ENCODE results near the gene GAA.
"Not testable (repeated sequence)": the region's sequence is repeated elsewhere in the genome, so short reads cannot be mapped to it uniquely, and the experiment has no call there.

The GAA gene

GRCh38 chr17:80084773-80085172, 16.6 kb upstream of the GAA start:
- no peak for DNase-seq

DNA sequence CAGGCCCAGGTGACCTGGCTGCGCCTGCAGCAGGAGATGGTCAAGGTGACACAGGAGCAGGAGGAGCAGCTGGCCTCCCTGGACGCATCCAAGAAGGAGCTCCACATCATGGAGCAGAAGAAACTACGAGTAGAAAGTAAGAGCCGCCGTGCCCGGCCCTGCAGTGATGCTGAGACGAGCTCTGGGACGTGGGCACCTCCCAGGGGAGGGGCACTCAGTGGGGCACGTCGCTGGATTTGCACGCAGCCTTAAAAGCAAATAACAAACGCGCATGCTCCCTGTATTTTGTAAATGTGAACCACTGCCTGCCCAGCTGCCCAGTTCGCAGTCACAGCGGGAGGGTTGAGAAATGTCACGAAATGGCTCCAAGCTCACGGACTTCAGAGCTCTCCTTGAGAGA, 15.3 kb upstream of the GAA start:
- DNase-seq: no peak

DNA sequence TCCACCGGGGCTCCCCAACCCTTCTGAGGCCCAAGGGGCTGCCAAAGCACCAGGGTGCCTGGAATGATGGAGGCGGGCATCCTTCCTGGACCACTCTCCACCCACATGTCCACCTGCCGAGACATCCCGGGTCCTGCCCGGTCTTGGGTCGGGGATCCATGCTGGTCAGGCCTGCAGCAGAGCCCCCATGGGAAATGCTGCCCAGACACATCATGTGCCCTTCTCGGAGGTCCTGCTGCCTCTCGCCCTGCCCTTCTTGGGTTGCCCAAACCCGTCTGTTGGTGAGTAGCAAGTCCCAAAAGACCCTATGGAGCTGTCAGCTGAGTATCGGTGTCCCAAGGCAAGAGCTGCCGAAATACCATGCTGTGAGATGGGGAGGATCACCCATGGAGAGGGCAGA, 14.8 kb upstream of the GAA start:
- no peak for DNase-seq

DNA sequence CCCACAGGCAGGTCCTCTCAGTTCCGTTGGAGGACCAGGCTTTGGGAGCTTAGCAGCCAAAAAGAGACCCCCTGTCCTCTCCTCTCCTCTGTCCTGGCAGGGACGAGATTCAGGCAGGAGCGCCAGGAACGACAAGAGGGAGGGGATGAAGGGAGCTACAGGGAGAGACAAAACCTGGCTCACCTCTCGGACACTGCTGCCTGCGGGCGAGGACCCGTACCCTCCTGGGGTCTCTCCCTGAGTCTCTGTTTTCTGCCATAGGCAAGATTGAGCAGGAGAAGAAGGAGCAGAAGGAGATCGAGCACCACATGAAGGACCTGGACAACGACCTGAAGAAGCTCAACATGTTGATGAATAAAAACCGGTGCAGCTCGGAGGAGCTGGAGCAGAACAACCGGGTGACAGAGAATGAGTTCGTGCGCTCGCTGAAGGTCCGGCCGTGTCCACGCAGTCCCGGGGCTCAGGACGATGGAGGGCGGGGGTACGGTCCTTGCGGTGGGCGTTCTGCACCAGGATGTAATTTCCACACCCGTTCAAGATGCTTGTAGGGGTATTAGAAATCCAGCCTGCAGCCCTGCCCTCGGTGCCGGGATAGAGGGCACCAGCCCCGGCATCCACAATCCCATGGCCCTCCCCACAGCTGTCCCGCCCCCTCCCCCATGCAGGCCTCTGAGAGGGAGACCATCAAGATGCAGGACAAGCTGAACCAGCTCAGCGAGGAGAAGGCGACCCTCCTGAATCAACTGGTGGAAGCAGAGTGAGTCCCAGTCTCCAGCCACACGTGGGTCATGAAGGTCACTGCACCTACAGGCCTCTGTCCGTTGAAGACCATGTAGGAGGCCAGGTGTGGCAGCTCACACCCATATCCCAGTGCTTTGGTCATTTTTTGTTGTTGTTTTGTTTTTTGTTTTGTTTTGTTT, 13.8 kb upstream of the GAA start:
- no peak for DNase-seq

- no peak for DNase-seq
Observed at GRCh38 chr17:80089762-80090161, 11.6 kb upstream of the GAA start.

DNA sequence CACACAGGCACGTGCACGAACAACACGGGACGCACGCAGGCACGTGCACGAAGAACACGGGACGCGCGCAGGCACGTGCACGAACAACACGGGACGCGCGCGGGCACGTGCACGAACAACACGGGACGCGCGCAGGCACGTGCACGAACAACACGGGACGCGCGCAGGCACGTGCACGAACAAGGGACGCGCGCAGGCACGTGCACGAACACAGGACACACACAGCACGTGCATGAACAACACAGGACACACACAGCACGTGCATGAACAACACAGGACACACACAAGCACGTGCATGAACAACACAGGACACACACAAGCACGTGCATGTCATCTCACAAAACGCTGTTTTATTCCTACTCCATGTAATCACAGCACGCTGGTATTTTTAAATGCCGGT, 11.2 kb upstream of the GAA start:
- DNase-seq: not testable (repeated sequence)

DNA sequence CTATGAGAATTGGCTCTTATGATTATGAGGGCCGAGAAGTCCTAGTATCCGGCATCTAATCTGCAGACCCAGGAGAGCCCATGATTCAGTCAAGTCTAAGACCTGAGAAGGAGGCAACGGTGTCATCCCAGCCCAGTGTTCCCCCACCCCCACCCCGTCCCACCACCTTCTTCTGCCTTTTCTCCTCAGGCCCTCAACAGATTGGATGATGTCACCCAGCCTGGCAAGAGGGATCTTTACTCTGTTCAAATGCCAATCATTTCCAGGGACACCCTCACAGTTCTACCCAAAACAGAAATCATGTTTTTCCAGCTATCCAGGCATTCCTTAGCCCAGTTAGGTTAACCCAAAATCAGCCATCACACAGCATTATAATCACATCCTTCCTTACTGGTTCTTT, 10.0 kb upstream of the GAA start:
- no peak for DNase-seq

DNA sequence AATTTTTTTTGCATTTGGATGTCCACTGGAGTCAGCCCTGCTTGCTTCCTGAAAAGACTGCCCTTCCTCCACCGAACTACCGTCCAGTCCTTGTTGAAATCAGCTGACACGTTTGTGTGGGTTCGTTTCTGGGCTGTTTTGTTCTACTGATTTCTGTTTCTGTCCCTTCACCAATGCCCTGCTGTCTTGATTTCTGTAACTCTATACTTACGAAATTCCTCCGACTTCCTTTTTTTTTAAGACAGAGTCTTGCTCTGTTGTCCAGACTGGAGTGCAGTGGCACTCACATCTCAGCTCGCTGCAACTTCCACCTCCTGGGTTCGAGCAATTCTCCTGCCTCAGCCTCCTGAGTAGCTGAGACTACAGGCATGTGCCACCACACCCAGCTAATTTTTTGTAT, 8.4 kb upstream of the GAA start:
- no peak for DNase-seq

DNA sequence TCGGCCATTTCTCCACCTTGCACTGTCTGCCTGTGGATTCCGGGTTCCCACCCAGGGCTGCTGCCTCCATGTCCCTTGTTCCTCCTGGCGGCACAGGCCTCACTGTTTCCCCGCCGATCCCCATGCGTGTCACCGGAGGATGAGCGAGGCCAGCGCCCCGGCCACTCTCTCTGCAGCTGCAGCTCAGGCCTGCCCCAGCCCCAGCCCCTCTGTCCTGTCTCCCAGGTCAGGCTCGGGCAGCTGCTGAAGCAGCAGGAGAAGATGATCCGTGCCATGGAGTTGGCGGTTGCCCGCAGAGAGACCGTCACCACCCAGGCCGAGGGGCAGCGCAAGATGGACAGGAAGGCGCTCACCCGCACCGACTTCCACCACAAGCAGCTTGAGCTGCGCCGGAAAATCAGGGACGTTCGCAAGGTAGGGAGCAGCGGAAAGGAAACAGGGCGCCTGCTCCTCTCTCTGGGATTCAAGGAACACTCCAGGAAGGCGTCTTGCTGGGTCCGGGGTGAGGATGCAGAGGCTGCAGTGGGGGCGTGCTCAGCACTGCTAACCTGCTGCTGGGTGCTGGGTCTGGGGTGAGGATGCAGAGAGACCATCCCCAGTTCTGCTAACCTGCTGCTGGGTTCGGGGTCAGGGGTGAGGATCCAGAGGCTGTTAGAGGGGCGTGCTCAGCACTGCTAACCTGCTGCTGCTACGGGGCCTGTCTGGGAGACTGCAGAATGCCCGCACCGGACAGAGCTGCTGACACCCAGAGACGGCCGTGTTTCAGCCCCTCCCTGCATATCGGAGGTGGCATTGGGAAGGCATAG, 6.1 kb upstream of the GAA start:
- no peak for DNase-seq

GRCh38 chr17:80095844-80096475, 5.4 kb upstream of the GAA start:
- no peak for DNase-seq

GRCh38 chr17:80096561-80097021, 4.8 kb upstream of the GAA start:
- no peak for DNase-seq

GRCh38 chr17:80097127-80097621, 4.2 kb upstream of the GAA start:
- no peak for DNase-seq

DNA sequence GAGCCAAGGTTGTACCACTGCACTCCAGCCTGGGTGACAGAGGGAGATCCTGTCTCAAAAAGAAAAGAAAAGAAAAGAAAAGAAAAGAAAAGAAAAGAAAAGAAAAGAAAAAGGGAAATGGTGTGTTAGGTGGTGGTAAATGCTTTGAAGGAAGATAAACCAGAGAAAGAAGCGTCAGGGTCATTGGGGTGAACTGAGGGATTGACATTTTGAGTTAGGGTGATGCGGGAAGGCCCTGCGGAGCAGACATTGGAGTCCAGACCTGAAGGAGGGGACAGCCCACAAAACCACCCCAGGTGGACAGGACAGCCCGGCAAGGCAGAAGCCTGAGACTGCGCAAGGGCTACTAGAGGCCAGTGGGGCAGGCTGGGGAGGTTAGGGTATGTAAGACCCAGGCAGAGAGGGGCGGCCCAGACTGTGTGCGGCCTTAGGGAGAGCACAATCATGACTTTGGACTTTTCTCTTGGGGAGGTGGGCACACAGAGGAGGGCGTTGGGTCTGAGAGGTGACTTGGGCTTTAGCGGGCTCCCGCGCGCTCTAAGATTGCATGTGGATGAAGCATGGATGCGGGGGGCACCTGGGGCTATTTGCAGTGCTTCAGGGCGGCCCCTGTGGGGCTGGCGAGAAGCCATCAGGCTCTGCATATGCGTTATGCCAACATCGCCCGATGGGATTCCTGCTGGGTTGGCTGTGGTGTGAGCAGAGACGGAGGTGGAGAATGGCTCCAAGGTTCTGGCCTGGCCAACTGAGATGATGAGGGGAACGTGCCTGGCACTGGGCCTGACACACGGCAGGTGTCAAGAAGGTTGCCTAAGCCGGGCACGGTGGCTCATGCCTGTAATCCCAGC, 3.3 kb upstream of the GAA start:
- DNase-seq: no peak

DNA sequence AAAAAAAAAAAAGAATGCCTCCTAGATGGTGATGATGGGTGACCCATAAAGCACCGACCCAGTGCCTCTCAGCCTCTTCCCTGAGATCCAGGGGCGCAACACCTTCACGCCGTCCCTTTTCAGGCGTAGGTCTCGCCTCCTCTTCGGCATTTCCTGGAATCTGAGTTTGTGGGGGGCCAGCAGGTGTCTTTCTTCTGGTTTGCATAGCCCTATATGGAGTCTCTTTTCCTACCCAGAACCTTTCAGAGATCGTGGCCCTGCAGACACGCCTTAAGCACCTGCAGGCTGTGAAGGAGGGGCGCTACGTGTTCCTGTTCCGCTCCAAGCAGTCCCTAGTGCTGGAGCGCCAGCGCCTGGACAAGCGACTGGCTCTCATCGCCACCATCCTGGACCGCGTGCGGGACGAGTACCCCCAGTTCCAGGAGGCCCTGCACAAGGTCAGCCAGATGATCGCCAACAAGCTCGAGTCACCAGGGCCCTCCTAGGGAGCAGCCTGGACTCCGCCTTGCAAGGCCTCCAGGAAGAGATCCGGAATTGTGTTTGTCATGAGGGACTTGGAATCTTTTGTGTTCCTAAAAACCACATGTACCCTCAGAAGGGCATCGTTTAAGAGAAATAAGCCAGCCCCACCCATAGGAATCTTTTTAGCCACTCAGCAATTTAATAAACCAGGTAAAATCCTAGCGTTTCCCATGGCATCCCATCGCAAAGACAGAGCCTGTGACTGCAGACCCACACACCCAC, 1.9 kb upstream of the GAA start:
- DNase-seq: no peak

- no peak for DNase-seq
Observed at GRCh38 chr17:80100035-80100323, 1.4 kb upstream of the GAA start.

GRCh38 chr17:80101946-80102663, 724 bp downstream of the GAA start:
- peak; percentile 34 for DNase-seq

- no peak for DNase-seq
Observed at GRCh38 chr17:80102664-80103448, 1.5 kb downstream of the GAA start.

DNA sequence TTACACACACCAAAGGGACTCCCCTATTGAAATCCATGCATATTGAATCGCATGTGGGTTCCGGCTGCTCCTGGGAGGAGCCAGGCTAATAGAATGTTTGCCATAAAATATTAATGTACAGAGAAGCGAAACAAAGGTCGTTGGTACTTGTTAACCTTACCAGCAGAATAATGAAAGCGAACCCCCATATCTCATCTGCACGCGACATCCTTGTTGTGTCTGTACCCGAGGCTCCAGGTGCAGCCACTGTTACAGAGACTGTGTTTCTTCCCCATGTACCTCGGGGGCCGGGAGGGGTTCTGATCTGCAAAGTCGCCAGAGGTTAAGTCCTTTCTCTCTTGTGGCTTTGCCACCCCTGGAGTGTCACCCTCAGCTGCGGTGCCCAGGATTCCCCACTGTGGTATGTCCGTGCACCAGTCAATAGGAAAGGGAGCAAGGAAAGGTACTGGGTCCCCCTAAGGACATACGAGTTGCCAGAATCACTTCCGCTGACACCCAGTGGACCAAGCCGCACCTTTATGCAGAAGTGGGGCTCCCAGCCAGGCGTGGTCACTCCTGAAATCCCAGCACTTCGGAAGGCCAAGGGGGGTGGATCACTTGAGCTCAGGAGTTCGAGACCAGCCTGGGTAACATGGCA, 2.2 kb downstream of the GAA start:
- DNase-seq: no peak

DNA sequence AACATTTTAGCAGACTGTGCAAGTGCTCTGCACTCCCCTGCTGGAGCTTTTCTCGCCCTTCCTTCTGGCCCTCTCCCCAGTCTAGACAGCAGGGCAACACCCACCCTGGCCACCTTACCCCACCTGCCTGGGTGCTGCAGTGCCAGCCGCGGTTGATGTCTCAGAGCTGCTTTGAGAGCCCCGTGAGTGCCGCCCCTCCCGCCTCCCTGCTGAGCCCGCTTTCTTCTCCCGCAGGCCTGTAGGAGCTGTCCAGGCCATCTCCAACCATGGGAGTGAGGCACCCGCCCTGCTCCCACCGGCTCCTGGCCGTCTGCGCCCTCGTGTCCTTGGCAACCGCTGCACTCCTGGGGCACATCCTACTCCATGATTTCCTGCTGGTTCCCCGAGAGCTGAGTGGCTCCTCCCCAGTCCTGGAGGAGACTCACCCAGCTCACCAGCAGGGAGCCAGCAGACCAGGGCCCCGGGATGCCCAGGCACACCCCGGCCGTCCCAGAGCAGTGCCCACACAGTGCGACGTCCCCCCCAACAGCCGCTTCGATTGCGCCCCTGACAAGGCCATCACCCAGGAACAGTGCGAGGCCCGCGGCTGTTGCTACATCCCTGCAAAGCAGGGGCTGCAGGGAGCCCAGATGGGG, 3.1 kb downstream of the GAA start:
- no peak for DNase-seq
